PC-3 (cell line): ENCODE results near the gene LRRC53. TPM values are rescaled to one million over a fixed set of nuclear protein-coding genes. Genes with fewer than 3 reads are reported as not detected.

ENCODE experiments used
- ATAC-seq: fragments of 200-7000 bp; cut with Tn5 transposase; 2 replicates; pipeline ENCODE4 v1.9.1; 2020; ENCODE audit warnings: mild to moderate bottlenecking, moderate library complexity
- Bru-seq: library from RNA; stranded (reverse); fragments of 400-500 nt; gene quantifications from one replicate; lab custom pipeline; 2021; lab: Mats Ljungman, UMichigan
- BruChase-seq, 2 experiments: library from RNA; stranded (reverse); fragments of 400-500 nt; gene quantifications; one replicate each; lab custom pipeline; 2021; lab: Mats Ljungman, UMichigan
- BruUV-seq: library from RNA; stranded (reverse); fragments of 400-500 nt; replicated peaks from 2 replicates; lab custom pipeline; 2021; lab: Mats Ljungman, UMichigan
- CTCF ChIA-PET: fragments of 300-600 bp; sonication (Branson Sonifier 250); formaldehyde crosslinking; loops from one replicate; lab custom pipeline; 2022; ENCODE audit warnings: antibody characterized with exemption; lab: Charles Lee
- POLR2A ChIA-PET: fragments of 300-600 bp; sonication (Branson Sonifier 250); formaldehyde crosslinking; loops from one replicate; lab custom pipeline; 2022; ENCODE audit warnings: antibody characterized with exemption; ENCODE audit not compliant: unreplicated experiment; lab: Charles Lee
- DNase-seq: peaks from one replicate; pipeline ENCODE4 v3.0.0-alpha.2; 2015
- H2AFZ ChIP-seq: fragments of 300-600 bp; sonication (generic); 2 replicates; pipeline ENCODE4 v1.6.0; 2016; ENCODE audit warnings: antibody characterized with exemption, low read length
- H3F3A ChIP-seq: fragments of 300-600 bp; sonication (generic); one replicate; pipeline ENCODE4 v1.6.0; 2017; ENCODE audit warnings: antibody characterized with exemption, low read length, control low read depth, mild to moderate bottlenecking; ENCODE audit not compliant: unreplicated experiment
- H3K27ac ChIP-seq: fragments of 300-600 bp; sonication (generic); 2 replicates; pipeline ENCODE4 v1.5.1; 2016; ENCODE audit warnings: mild to moderate bottlenecking, low read length
- H3K27me3 ChIP-seq: fragments of 300-600 bp; sonication (generic); 2 replicates; pipeline ENCODE4 v1.6.1; 2016; ENCODE audit warnings: low read length, mixed read lengths
- H3K36me3 ChIP-seq: fragments of 300-600 bp; sonication (generic); 2 replicates; pipeline ENCODE4 v1.6.1; 2016; ENCODE audit warnings: low read depth, mixed run types, low read length, mixed read lengths
- H3K4me1 ChIP-seq: fragments of 300-600 bp; sonication (generic); 2 replicates; pipeline ENCODE4 v1.5.1; 2016; ENCODE audit warnings: low read length; ENCODE audit not compliant: insufficient read depth
- H3K4me2 ChIP-seq: fragments of 300-600 bp; sonication (generic); 2 replicates; pipeline ENCODE4 v1.6.0; 2016; ENCODE audit warnings: low read length
- H3K4me3 ChIP-seq: fragments of 300-600 bp; sonication (generic); 2 replicates; pipeline ENCODE4 v1.5.1; 2016; ENCODE audit warnings: mild to moderate bottlenecking, low read length, mixed read lengths
- H3K79me2 ChIP-seq: fragments of 300-600 bp; sonication (generic); 2 replicates; pipeline ENCODE4 v1.6.1; 2017; ENCODE audit warnings: low read length, mixed read lengths
- H3K9ac ChIP-seq: fragments of 300-600 bp; sonication (generic); 2 replicates; pipeline ENCODE4 v1.6.0; 2016; ENCODE audit warnings: mild to moderate bottlenecking, low read length
- H3K9me2 ChIP-seq: fragments of 300-600 bp; sonication (generic); replicated peaks from 2 replicates; pipeline ENCODE4 v1.6.1; 2016; ENCODE audit warnings: mixed run types, low read length, mixed read lengths
- H3K9me3 ChIP-seq: fragments of 300-600 bp; sonication (generic); 2 replicates; pipeline ENCODE4 v1.6.1; 2016; ENCODE audit warnings: low read length, mixed read lengths
- H4K20me1 ChIP-seq: fragments of 300-600 bp; sonication (generic); 2 replicates; pipeline ENCODE4 v1.6.1; 2016; ENCODE audit warnings: low read length, mixed read lengths
- CTCF ChIP-seq: fragments of 300-600 bp; sonication (generic); conservative IDR thresholded peaks from 2 replicates; pipeline ENCODE4 v1.5.1; 2017; ENCODE audit warnings: antibody characterized with exemption, low read depth, mild to moderate bottlenecking, low read length
- EZH2 ChIP-seq: fragments of 300-600 bp; sonication (generic); IDR thresholded peaks from one replicate; pipeline ENCODE4 v1.6.1; 2017; ENCODE audit warnings: antibody characterized with exemption, mild to moderate bottlenecking, low read length; ENCODE audit not compliant: unreplicated experiment
- EZH2phosphoT487 ChIP-seq: fragments of 300-600 bp; sonication (generic); IDR thresholded peaks from 2 replicates; pipeline ENCODE4 v1.6.1; 2018; ENCODE audit warnings: mild to moderate bottlenecking, antibody characterized with exemption, low read length, borderline replicate concordance
- intact Hi-C: fragments of 100-400 bp; cut with micrococcal nuclease; formaldehyde crosslinking; loops from 2 replicates; pipeline ENCODE4 v1.9.0; 2023
- long read RNA-seq: library from polyadenylated mRNA; unstranded; transcript quantifications from one replicate; pipeline ENCODE4 v2.0.0, GENCODE V29; 2021; ENCODE audit not compliant: unreplicated experiment
- total RNA-seq: library from RNA; depleted of rRNA; stranded (reverse); fragments of >200 nt; gene quantifications from 2 replicates; pipeline ENCODE4 v1.2.3, GENCODE V29; 2014; rRNA removed

The LRRC53 gene
- total RNA-seq (not detected in 2 replicates), Bru-seq, nascent RNA (not detected), BruChase-seq, experiment 1, labeled RNA remaining after a 6-hour chase (not detected), BruChase-seq, experiment 2, labeled RNA remaining after a 2-hour chase (percentile 4 among the genes with signal in this experiment)
- long read RNA-seq: 0 reads

DNA sequence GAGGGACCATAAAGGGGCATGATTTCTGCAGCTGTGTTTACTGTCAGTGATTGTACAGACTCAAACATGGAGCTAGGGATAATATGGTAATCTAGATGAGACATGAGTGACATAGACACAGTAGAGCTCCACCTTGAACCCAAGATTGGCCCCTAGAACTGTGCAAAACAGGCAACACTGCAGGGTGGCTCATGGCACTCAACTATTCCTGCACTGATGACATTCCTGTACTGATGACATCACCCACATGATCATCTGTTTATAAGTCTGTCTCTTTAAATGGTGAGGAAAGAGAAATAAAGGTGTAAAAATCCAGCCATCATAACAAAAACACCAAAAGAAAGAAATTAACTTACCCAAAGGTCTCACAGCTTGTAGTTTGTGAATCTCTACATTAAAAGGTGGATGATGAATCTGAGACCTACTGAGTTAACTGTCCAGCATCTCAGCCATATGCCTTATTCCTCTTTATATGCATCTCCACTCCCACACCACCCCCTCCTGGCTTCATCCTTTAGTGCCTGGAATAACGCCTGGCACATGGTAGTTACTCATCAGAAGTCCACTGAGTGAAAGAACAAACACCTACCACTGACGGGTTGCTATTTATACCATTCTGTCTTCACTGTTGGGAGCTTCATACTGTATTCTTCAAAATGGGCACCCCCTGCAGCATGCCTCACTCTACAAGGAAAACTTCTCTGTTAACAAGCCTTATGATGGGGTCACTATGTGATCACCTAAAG, at the start of gene LRRC53:
Gene LRRC53, minus strand, starts transcription at position 442 of the 746 bp plus-strand sequence. CDS start 29,262 bp downstream, outside the sequence.
- no peaks in the 10 kb centered on the region for H4K20me1 ChIP-seq
- H3K27ac ChIP-seq: no peak within 1 kb of the TSS
- no peaks in the 10 kb centered on the region for H3F3A ChIP-seq
- H3K4me3 ChIP-seq: no peak within 1 kb of the TSS
- H3K9ac ChIP-seq: no peak within 1 kb of the TSS
- H3K9me2 ChIP-seq: no peaks in the 10 kb centered on the region
- H3K4me2 ChIP-seq: no peak within 1 kb of the TSS
- no TSS peak for BruUV-seq
- TF ChIP-seq CTCF (no peak), EZH2phosphoT487 (no peak), EZH2 (no peak)
- DNase-seq (no peak), ATAC-seq (no peak)
- no peaks in the 10 kb centered on the region for H3K36me3 ChIP-seq
- intact Hi-C loops: no loop called here
- H3K79me2 ChIP-seq: no peaks in the 10 kb centered on the region
- H3K9me3 ChIP-seq: no peaks in the 10 kb centered on the region
- no peaks in the 10 kb centered on the region for H3K4me1 ChIP-seq
- POLR2A ChIA-PET: no interaction called here
- CTCF ChIA-PET: interaction anchor here (0.6 kb wide), 1 partner anchor 319 kb away, joined by 3 read pairs; no protein-coding TSS in a partner anchor
- peaks cover 58% of the 10 kb centered on the region for H3K27me3 ChIP-seq
- H2AFZ ChIP-seq: no peak within 1 kb of the TSS

DNA sequence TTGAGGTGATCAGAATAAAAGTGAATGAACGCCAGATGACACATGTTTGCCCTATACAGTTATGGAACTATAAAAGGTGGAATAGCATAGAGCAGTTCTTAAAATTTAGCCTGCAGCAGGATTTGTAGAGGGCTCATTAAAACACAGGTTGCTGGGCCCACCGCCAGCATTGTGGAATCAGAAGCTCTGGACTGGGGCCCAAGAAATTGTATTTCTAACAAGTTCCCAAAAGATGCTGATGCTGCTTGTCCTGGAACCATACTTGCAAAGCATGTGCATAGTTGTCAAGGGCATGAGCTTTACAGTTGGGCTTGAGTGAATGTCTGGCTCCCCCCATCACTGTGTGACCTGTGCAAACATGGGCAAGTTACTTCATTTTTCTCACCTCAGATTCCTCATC, 37.5 kb upstream of the LRRC53 start:
- POLR2A ChIA-PET: no interaction called here
- no TSS peak for BruUV-seq
- DNase-seq: no peak
- no peak; the same call in 1 of the 2 replicates for ATAC-seq
- H2AFZ ChIP-seq: no peak overlapping the region
- intact Hi-C loops: no loop called here
- H3K9me3 ChIP-seq: no peaks in the 10 kb centered on the region
- H3K9me2 ChIP-seq: no peaks in the 10 kb centered on the region
- CTCF ChIA-PET: no interaction called here
- H3K79me2 ChIP-seq: no peaks in the 10 kb centered on the region
- H3K4me3 ChIP-seq: no peak overlapping the region
- no peak for TF ChIP-seq CTCF
- no peak for TF ChIP-seq EZH2
- no peak for TF ChIP-seq EZH2phosphoT487
- H3K4me2 ChIP-seq: no peak overlapping the region
- no peaks in the 10 kb centered on the region for H3F3A ChIP-seq
- no peak overlapping the region for H3K9ac ChIP-seq
- H3K27me3 ChIP-seq: peaks cover 77% of the 10 kb centered on the region
- H3K27ac ChIP-seq: no peak overlapping the region
- H3K36me3 ChIP-seq: no peaks in the 10 kb centered on the region
- no peaks in the 10 kb centered on the region for H4K20me1 ChIP-seq
- H3K4me1 ChIP-seq: no peaks in the 10 kb centered on the region
